ENCODE data around the gene UFM1.

DNA sequence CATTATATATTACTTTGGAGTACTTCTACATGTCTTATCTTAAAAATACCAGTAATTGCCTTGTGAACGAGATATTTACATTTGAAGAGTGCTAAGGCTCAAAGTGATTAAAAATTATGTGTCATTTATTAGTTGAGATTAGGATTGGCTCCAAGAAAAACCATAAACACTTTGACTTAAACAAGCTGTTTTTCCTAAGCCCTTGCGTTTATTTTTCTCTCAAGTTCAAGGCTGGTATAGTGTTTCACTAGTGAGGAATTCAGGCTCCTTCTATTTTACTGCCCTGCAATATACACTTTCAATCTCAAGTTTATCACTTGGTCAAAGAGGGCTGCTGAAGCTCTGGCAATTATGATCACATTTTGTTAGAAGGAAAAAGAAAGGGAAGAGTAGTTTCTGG, 49.9 kb downstream of the UFM1 start:
- TF ChIP-seq POLR2A (IDR thresholded peaks at IDR 0.05) (no peak), CTCF (IDR thresholded peaks at IDR 0.05) (no peak)

All from esophagus squamous epithelium (tissue), 4 donors.